ENCODE measurements around the gene VPS41. TPM values are rescaled to one million over a fixed set of nuclear protein-coding genes. Genes with fewer than 3 reads are reported as not detected.

The VPS41 gene
- total RNA-seq, 4 donors from 2014 or later = 26.4 to 116 (median 41.3) TPM

GRCh38 chr7:38675494-38676106 lies 233.4 kb downstream of the VPS41 start:
- TF ChIP-seq, protein P1, sequence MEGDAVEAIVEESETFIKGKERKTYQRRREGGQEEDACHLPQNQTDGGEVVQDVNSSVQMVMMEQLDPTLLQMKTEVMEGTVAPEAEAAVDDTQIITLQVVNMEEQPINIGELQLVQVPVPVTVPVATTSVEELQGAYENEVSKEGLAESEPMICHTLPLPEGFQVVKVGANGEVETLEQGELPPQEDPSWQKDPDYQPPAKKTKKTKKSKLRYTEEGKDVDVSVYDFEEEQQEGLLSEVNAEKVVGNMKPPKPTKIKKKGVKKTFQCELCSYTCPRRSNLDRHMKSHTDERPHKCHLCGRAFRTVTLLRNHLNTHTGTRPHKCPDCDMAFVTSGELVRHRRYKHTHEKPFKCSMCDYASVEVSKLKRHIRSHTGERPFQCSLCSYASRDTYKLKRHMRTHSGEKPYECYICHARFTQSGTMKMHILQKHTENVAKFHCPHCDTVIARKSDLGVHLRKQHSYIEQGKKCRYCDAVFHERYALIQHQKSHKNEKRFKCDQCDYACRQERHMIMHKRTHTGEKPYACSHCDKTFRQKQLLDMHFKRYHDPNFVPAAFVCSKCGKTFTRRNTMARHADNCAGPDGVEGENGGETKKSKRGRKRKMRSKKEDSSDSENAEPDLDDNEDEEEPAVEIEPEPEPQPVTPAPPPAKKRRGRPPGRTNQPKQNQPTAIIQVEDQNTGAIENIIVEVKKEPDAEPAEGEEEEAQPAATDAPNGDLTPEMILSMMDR (IDR thresholded peaks at IDR 0.05) = no peak
- TF ChIP-seq POLR2A (IDR thresholded peaks at IDR 0.05) = no peak
- no peak overlapping the region for H3K27ac ChIP-seq

GRCh38 chr7:38674513-38674912 lies 234.5 kb downstream of the VPS41 start:
- H3K4me3 ChIP-seq = no peak overlapping the region
- no peaks in the 10 kb centered on the region for H3K36me3 ChIP-seq
- no peaks in the 10 kb centered on the region for H3K9me3 ChIP-seq
- TF ChIP-seq POLR2A (IDR thresholded peaks at IDR 0.05) = no peak
- TF ChIP-seq, protein P1 (IDR thresholded peaks at IDR 0.05) = no peak
- H3K4me1 ChIP-seq = no peaks in the 10 kb centered on the region
- H3K27me3 ChIP-seq = no peaks in the 10 kb centered on the region
- DNase-seq = no peak
- no peak overlapping the region for H3K27ac ChIP-seq

More at GRCh38 chr7:38675494-38676106, 233.4 kb downstream of the VPS41 start:
- H3K4me1 ChIP-seq = no peaks in the 10 kb centered on the region
- no peak overlapping the region for H3K4me3 ChIP-seq
- no peaks in the 10 kb centered on the region for H3K9me3 ChIP-seq
- H3K36me3 ChIP-seq = no peaks in the 10 kb centered on the region
- no peaks in the 10 kb centered on the region for H3K27me3 ChIP-seq
- no peak for DNase-seq

DNA sequence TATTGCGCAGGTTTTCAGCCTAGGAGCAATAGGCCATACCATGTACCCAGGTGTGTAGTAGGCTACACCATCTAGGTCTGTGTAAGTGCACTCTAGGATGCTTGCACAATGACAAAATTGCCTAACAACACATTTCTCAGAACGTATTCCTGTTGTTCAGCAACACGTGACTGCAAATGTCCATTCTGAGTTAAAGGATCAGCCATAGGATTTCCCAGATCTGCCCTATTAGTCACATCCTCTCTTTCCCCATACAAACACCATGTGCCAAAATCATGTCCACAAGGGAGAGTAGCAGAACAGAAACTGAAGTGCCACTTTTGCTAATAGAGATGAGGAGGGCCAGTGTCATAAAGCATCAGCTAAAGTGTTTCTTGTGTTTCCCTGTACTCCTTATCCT lies 235.2 kb downstream of the VPS41 start:
- H3K27me3 ChIP-seq = no peaks in the 10 kb centered on the region
- no peaks in the 10 kb centered on the region for H3K9me3 ChIP-seq
- H3K36me3 ChIP-seq = no peaks in the 10 kb centered on the region
- no peak overlapping the region for H3K4me3 ChIP-seq
- no peak for DNase-seq
- TF ChIP-seq POLR2A (IDR thresholded peaks at IDR 0.05) = no peak
- TF ChIP-seq, protein P1 (IDR thresholded peaks at IDR 0.05) = no peak
- H3K4me1 ChIP-seq = no peaks in the 10 kb centered on the region
- H3K27ac ChIP-seq = no peak overlapping the region

Other genes with a start within 250 kb of the VPS41 start
- gene POU6F2, start 68.7 kb upstream of the VPS41 start, total RNA-seq = 1 to 10 TPM in 2 of 4 donors, under 1 TPM in 1, not detected in 1; 0.80 to 1.3 (median 1.2) TPM

All from Peyer's patch (tissue), 4 donors.